Neural progenitor cell (in vitro differentiated cells): ENCODE results near the gene GRID1. TPM values are rescaled to one million over a fixed set of nuclear protein-coding genes. Genes with fewer than 3 reads are reported as not detected.

ENCODE experiments used
- DNase-seq: peaks from one replicate; pipeline ENCODE4 v3.0.0-alpha.2; 2016; ENCODE audit warnings: low spot score
- H2AFZ ChIP-seq: fragments of 200-600 bp; sonication (generic); replicated peaks from 2 replicates; pipeline ENCODE4 v1.6.1; 2016; ENCODE audit warnings: antibody characterized with exemption
- H3F3A ChIP-seq: fragments of 200-600 bp; sonication (generic); 2 replicates; pipeline ENCODE4 v1.6.1; 2016; ENCODE audit warnings: antibody characterized with exemption, low read depth
- H3K27ac ChIP-seq: fragments of 200-600 bp; sonication (generic); 2 replicates; pipeline ENCODE4 v1.5.1; 2016; ENCODE audit warnings: mild to moderate bottlenecking
- H3K27me3 ChIP-seq: fragments of 200-600 bp; sonication (generic); 2 replicates; pipeline ENCODE4 v1.6.1; 2016; ENCODE audit warnings: mild to moderate bottlenecking, moderate library complexity
- H3K36me3 ChIP-seq: fragments of 200-600 bp; sonication (generic); 2 replicates; pipeline ENCODE4 v1.5.1; 2016
- H3K4me1 ChIP-seq: fragments of 200-600 bp; sonication (generic); 2 replicates; pipeline ENCODE4 v1.6.1; 2016; ENCODE audit warnings: mixed run types
- H3K4me2 ChIP-seq: fragments of 200-600 bp; sonication (generic); 2 replicates; pipeline ENCODE4 v1.6.1; 2016
- H3K4me3 ChIP-seq: fragments of 200-600 bp; sonication (generic); 2 replicates; pipeline ENCODE4 v1.5.1; 2016
- H3K79me2 ChIP-seq: fragments of 200-600 bp; sonication (generic); 2 replicates; pipeline ENCODE4 v1.6.1; 2016; ENCODE audit warnings: low read depth
- H3K9ac ChIP-seq: fragments of 200-600 bp; sonication (generic); 2 replicates; pipeline ENCODE4 v1.6.1; 2016
- H3K9me3 ChIP-seq: fragments of 200-600 bp; sonication (generic); 2 replicates; pipeline ENCODE4 v1.5.1; 2016; ENCODE audit warnings: low read depth
- H4K20me1 ChIP-seq: fragments of 200-600 bp; sonication (generic); 2 replicates; pipeline ENCODE4 v1.6.1; 2016; ENCODE audit warnings: low read depth
- H3K27ac Mint-ChIP-seq: 3 replicates; pipeline ENCODE4 v1.8.0; 2021; ENCODE audit warnings: mixed read lengths
- H3K27me3 Mint-ChIP-seq: 2 replicates; pipeline ENCODE4 v1.8.0; 2022; ENCODE audit warnings: low read depth, mild to moderate bottlenecking, inconsistent platforms, moderate library complexity, mixed read lengths; ENCODE audit not compliant: insufficient read depth
- H3K36me3 Mint-ChIP-seq: 3 replicates; pipeline ENCODE4 v1.8.0; 2021; ENCODE audit warnings: mixed read lengths
- H3K4me1 Mint-ChIP-seq: 3 replicates; pipeline ENCODE4 v1.8.0; 2021; ENCODE audit warnings: mixed read lengths
- H3K4me3 Mint-ChIP-seq: 3 replicates; pipeline ENCODE4 v1.8.0; 2021; ENCODE audit warnings: mild to moderate bottlenecking, moderate library complexity, mixed read lengths
- H3K9me3 Mint-ChIP-seq: 3 replicates; pipeline ENCODE4 v1.8.0; 2020; ENCODE audit warnings: mixed read lengths
- EZH2 ChIP-seq: fragments of 200-600 bp; sonication (generic); IDR thresholded peaks from 2 replicates; pipeline ENCODE4 v1.6.1; 2017; ENCODE audit warnings: antibody characterized with exemption, mild to moderate bottlenecking, moderate library complexity
- EZH2phosphoT487 ChIP-seq: fragments of 200-600 bp; sonication (generic); IDR thresholded peaks from 2 replicates; pipeline ENCODE4 v1.6.1; 2017; ENCODE audit warnings: antibody characterized with exemption
- total RNA-seq: library from RNA; depleted of rRNA; stranded (reverse); fragments of >200 nt; gene quantifications from 2 replicates; pipeline ENCODE4 v1.2.3, GENCODE V29; 2015; ENCODE audit warnings: low replicate concordance
- TF ChIP-seq, protein P1 (sequence below): fragments of 200-600 bp; sonication (generic); IDR thresholded peaks from 2 replicates; pipeline ENCODE4 v1.5.1; 2017; ENCODE audit warnings: antibody characterized with exemption, mild to moderate bottlenecking

GRID1 gene
- total RNA-seq, 1 donor from 2014 or later: not detected

- Histone ChIP-seq H3K9me3 (no peaks in the 10 kb centered on the region), H3K27ac (no peak overlapping the region), H3K4me1 (peaks cover 8% of the 10 kb centered on the region), H3K36me3 (no peaks in the 10 kb centered on the region), H3K27me3 (no peaks in the 10 kb centered on the region), H3K4me2 (no peak overlapping the region), H3F3A (no peaks in the 10 kb centered on the region), H3K9ac (no peak overlapping the region), H4K20me1 (no peaks in the 10 kb centered on the region), H3K79me2 (no peaks in the 10 kb centered on the region), H3K4me3 (no peak overlapping the region), H2AFZ (no peak overlapping the region)
- Mint-ChIP-seq H3K36me3 (peaks cover 2% of the 10 kb centered on the region), H3K9me3 (peaks cover 11% of the 10 kb centered on the region), H3K27ac (no peak overlapping the region), H3K27me3 (peaks cover 5% of the 10 kb centered on the region), H3K4me1 (peaks cover 4% of the 10 kb centered on the region), H3K4me3 (no peak overlapping the region)
- no peak for DNase-seq
- TF ChIP-seq, protein P1, sequence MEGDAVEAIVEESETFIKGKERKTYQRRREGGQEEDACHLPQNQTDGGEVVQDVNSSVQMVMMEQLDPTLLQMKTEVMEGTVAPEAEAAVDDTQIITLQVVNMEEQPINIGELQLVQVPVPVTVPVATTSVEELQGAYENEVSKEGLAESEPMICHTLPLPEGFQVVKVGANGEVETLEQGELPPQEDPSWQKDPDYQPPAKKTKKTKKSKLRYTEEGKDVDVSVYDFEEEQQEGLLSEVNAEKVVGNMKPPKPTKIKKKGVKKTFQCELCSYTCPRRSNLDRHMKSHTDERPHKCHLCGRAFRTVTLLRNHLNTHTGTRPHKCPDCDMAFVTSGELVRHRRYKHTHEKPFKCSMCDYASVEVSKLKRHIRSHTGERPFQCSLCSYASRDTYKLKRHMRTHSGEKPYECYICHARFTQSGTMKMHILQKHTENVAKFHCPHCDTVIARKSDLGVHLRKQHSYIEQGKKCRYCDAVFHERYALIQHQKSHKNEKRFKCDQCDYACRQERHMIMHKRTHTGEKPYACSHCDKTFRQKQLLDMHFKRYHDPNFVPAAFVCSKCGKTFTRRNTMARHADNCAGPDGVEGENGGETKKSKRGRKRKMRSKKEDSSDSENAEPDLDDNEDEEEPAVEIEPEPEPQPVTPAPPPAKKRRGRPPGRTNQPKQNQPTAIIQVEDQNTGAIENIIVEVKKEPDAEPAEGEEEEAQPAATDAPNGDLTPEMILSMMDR: no peak
- TF ChIP-seq EZH2 (no peak), EZH2phosphoT487 (no peak)
Measured at GRCh38 chr10:86247073-86247472, 119.5 kb downstream of the GRID1 start.

- H3K4me3 ChIP-seq: no peak overlapping the region
- peaks cover 5% of the 10 kb centered on the region for H3K27me3 Mint-ChIP-seq
- H3K4me1 Mint-ChIP-seq: peaks cover 4% of the 10 kb centered on the region
- H3K27ac Mint-ChIP-seq: no peak overlapping the region
- no peaks in the 10 kb centered on the region for H3K79me2 ChIP-seq
- H4K20me1 ChIP-seq: no peaks in the 10 kb centered on the region
- no peak for DNase-seq
- H3K4me2 ChIP-seq: no peak overlapping the region
- no peak overlapping the region for H3K27ac ChIP-seq
- no peaks in the 10 kb centered on the region for H3K9me3 ChIP-seq
- H3K36me3 ChIP-seq: no peaks in the 10 kb centered on the region
- H3K9ac ChIP-seq: no peak overlapping the region
- H3K4me3 Mint-ChIP-seq: no peak overlapping the region
- H3F3A ChIP-seq: no peaks in the 10 kb centered on the region
- peaks cover 11% of the 10 kb centered on the region for H3K9me3 Mint-ChIP-seq
- TF ChIP-seq, protein P1: no peak
- TF ChIP-seq EZH2 (no peak), EZH2phosphoT487 (no peak)
- peaks cover 2% of the 10 kb centered on the region for H3K36me3 Mint-ChIP-seq
- no peak overlapping the region for H2AFZ ChIP-seq
- H3K27me3 ChIP-seq: no peaks in the 10 kb centered on the region
- peaks cover 8% of the 10 kb centered on the region for H3K4me1 ChIP-seq
Measured at GRCh38 chr10:86246279-86246940, 120.2 kb downstream of the GRID1 start.

- Histone ChIP-seq H3K4me3 (no peak overlapping the region), H3K9me3 (no peaks in the 10 kb centered on the region), H3K27me3 (no peaks in the 10 kb centered on the region), H3K27ac (no peak overlapping the region), H4K20me1 (no peaks in the 10 kb centered on the region), H2AFZ (no peak overlapping the region), H3F3A (no peaks in the 10 kb centered on the region), H3K4me2 (no peak overlapping the region), H3K4me1 (peaks cover 8% of the 10 kb centered on the region), H3K79me2 (no peaks in the 10 kb centered on the region), H3K9ac (no peak overlapping the region), H3K36me3 (no peaks in the 10 kb centered on the region)
- no peak overlapping the region for H3K4me3 Mint-ChIP-seq
- H3K9me3 Mint-ChIP-seq: peaks cover 9% of the 10 kb centered on the region
- peaks cover 3% of the 10 kb centered on the region for H3K27me3 Mint-ChIP-seq
- peaks cover 4% of the 10 kb centered on the region for H3K4me1 Mint-ChIP-seq
- no peak for TF ChIP-seq EZH2phosphoT487
- no peak for TF ChIP-seq EZH2
- TF ChIP-seq, protein P1: no peak
- H3K36me3 Mint-ChIP-seq: no peaks in the 10 kb centered on the region
- DNase-seq: no peak
- H3K27ac Mint-ChIP-seq: no peak overlapping the region
Measured at GRCh38 chr10:86245015-86245394, 121.6 kb downstream of the GRID1 start.
